Activated T-cell treated with anti-CD3 and anti-CD28 coated beads, Interleukin-2, amount 50 U/mL, for 24 hours (primary cell): ENCODE measurements around the gene ARHGAP28.

Source experiments
- DNase-seq: peaks from one replicate; pipeline ENCODE4 v3.0.0-alpha.2; 2020
- H3K27ac Mint-ChIP-seq: 2 replicates; pipeline ENCODE4 v1.8.0; 2020; ENCODE audit warnings: mild to moderate bottlenecking, mixed read lengths
- H3K27me3 Mint-ChIP-seq: 2 replicates; pipeline ENCODE4 v1.8.0; 2020; ENCODE audit warnings: mixed read lengths
- H3K36me3 Mint-ChIP-seq: 2 replicates; pipeline ENCODE4 v1.8.0; 2020; ENCODE audit warnings: low read depth, mixed read lengths
- H3K4me1 Mint-ChIP-seq: 2 replicates; pipeline ENCODE4 v1.8.0; 2020; ENCODE audit warnings: low read depth, mixed read lengths
- H3K4me3 Mint-ChIP-seq: 2 replicates; pipeline ENCODE4 v1.8.0; 2020; ENCODE audit warnings: mild to moderate bottlenecking, moderate library complexity, mixed read lengths
- H3K9me3 Mint-ChIP-seq: 2 replicates; pipeline ENCODE4 v1.8.0; 2020; ENCODE audit warnings: mixed read lengths

ARHGAP28 gene, protein sequence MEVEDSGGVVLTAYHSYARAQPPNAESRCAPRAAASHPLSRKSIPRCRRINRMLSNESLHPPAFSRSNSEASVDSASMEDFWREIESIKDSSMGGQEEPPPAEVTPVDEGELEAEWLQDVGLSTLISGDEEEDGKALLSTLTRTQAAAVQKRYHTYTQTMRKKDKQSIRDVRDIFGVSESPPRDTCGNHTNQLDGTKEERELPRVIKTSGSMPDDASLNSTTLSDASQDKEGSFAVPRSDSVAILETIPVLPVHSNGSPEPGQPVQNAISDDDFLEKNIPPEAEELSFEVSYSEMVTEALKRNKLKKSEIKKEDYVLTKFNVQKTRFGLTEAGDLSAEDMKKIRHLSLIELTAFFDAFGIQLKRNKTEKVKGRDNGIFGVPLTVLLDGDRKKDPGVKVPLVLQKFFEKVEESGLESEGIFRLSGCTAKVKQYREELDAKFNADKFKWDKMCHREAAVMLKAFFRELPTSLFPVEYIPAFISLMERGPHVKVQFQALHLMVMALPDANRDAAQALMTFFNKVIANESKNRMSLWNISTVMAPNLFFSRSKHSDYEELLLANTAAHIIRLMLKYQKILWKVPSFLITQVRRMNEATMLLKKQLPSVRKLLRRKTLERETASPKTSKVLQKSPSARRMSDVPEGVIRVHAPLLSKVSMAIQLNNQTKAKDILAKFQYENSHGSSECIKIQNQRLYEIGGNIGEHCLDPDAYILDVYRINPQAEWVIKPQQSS

GRCh38 chr18:6729247-6730091 lies at the start of gene ARHGAP28:
Gene ARHGAP28 (plus strand): TSS chr18:6729716. CDS start chr18:6729822, 106 bp downstream.
- Mint-ChIP-seq H3K27me3 (peaks cover 39% of the 10 kb centered on the region), H3K4me1 (peaks cover 5% of the 10 kb centered on the region), H3K27ac (no peak within 1 kb of the TSS), H3K9me3 (no peaks in the 10 kb centered on the region), H3K4me3 (peak within 1 kb of the TSS; percentile 42), H3K36me3 (no peaks in the 10 kb centered on the region)
- DNase-seq, result no peak

GRCh38 chr18:6681331-6681875 lies 48.1 kb upstream of the ARHGAP28 start:
- Mint-ChIP-seq H3K4me3 (no peak overlapping the region), H3K27ac (no peak overlapping the region), H3K4me1 (no peaks in the 10 kb centered on the region), H3K9me3 (no peaks in the 10 kb centered on the region), H3K36me3 (no peaks in the 10 kb centered on the region), H3K27me3 (no peaks in the 10 kb centered on the region)
- DNase-seq, result no peak

GRCh38 chr18:6682437-6683111 lies 46.9 kb upstream of the ARHGAP28 start:
- Mint-ChIP-seq H3K4me3 (no peak overlapping the region), H3K4me1 (no peaks in the 10 kb centered on the region), H3K9me3 (no peaks in the 10 kb centered on the region), H3K27me3 (no peaks in the 10 kb centered on the region), H3K36me3 (no peaks in the 10 kb centered on the region), H3K27ac (no peak overlapping the region)
- no peak for DNase-seq

DNA sequence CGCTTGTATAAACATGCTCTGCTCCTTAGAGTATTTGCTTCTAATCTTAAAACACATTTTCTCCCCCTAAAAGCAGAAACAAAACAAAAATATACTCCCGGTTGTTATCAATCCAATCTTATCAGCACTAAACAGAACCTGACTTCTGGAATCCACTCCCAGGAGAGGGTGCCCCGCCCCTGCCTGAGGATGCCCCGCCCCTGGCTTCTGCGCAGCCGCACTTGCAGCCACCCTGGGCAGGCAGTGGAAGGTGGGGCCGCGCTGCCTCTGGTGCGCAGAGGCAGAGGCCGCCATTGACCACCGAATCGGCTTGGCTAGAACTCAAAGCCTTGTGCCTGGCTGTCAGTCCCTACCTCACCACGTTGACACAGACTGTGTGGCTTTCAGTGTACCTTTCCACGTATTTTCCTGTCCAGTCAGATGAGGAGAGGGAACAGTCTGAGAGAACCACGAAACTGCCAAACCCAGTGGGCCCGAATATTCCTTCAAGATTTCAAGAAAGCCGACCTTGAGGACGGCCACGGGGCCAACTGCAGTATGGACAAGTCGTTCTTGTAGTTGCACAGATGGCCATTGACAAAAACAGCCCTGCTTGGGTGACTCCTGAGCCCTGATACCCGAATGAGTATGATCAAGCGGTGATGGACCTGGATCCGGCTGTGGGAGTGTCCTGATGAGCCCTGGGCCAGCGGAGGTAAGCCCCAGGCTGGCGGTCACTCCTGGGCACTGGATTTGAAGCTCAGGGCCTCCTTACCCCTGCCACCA lies 46.2 kb upstream of the ARHGAP28 start:
- H3K4me1 Mint-ChIP-seq, result no peaks in the 10 kb centered on the region
- no peaks in the 10 kb centered on the region for H3K36me3 Mint-ChIP-seq
- H3K9me3 Mint-ChIP-seq, result no peaks in the 10 kb centered on the region
- no peak overlapping the region for H3K27ac Mint-ChIP-seq
- no peaks in the 10 kb centered on the region for H3K27me3 Mint-ChIP-seq
- no peak overlapping the region for H3K4me3 Mint-ChIP-seq
- DNase-seq, result no peak

DNA sequence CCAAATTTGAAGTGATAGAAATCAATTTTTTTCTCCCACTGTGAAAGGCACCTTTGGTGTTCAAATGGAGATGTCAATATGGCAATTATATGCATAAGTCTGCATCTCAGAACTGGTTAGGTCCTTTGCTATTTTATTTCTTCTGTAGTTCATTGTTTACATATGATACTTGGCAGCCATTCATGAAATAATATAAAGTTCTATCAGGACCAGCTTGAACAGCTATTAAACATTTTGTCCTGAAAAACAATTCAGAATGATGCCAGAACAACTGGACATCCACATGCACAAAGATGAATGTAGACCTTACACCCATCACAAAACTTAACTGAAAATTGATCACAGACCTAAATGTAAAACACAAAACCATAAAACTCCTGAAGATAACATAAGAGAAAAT lies 41.8 kb upstream of the ARHGAP28 start:
- no peak for DNase-seq
- no peaks in the 10 kb centered on the region for H3K36me3 Mint-ChIP-seq
- H3K27ac Mint-ChIP-seq, result no peak overlapping the region
- H3K4me1 Mint-ChIP-seq, result no peaks in the 10 kb centered on the region
- no peaks in the 10 kb centered on the region for H3K27me3 Mint-ChIP-seq
- no peak overlapping the region for H3K4me3 Mint-ChIP-seq
- peaks cover 4% of the 10 kb centered on the region for H3K9me3 Mint-ChIP-seq

DNA sequence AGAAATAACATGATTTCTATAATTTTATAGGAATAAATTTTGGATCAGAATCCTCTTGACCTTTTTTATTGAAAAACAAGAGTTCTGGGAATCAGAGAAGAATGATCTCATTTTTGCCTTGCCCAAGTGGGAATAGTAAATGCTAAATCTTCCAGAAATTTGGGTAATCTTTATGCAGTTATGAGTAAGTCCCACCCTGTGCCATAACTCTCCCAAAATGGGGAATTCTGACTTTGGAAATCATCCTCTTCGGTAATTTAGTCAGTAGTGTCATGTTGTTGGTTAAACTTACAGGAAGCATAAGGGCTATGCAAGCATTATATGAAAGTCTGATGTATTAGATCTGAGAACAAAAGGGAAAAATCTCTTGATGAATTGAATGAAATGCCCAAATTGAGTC lies 20.6 kb upstream of the ARHGAP28 start:
- Mint-ChIP-seq H3K4me1 (no peaks in the 10 kb centered on the region), H3K27ac (no peak overlapping the region), H3K4me3 (no peak overlapping the region), H3K36me3 (no peaks in the 10 kb centered on the region), H3K27me3 (no peaks in the 10 kb centered on the region), H3K9me3 (peaks cover 14% of the 10 kb centered on the region)
- no peak for DNase-seq

GRCh38 chr18:6711467-6711866 lies 18.0 kb upstream of the ARHGAP28 start:
- no peaks in the 10 kb centered on the region for H3K36me3 Mint-ChIP-seq
- no peak for DNase-seq

GRCh38 chr18:6712401-6712800 lies 17.1 kb upstream of the ARHGAP28 start:
- H3K27me3 Mint-ChIP-seq, result no peaks in the 10 kb centered on the region
- no peaks in the 10 kb centered on the region for H3K36me3 Mint-ChIP-seq
- DNase-seq, result no peak
- no peak overlapping the region for H3K27ac Mint-ChIP-seq
- no peaks in the 10 kb centered on the region for H3K4me1 Mint-ChIP-seq
- no peak overlapping the region for H3K4me3 Mint-ChIP-seq
- H3K9me3 Mint-ChIP-seq, result peaks cover 8% of the 10 kb centered on the region

More at GRCh38 chr18:6711467-6711866, 18.0 kb upstream of the ARHGAP28 start:
- H3K27ac Mint-ChIP-seq, result no peak overlapping the region
- H3K9me3 Mint-ChIP-seq, result peaks cover 13% of the 10 kb centered on the region
- H3K4me1 Mint-ChIP-seq, result no peaks in the 10 kb centered on the region
- H3K27me3 Mint-ChIP-seq, result no peaks in the 10 kb centered on the region
- no peak overlapping the region for H3K4me3 Mint-ChIP-seq

- Mint-ChIP-seq H3K27me3 (no peaks in the 10 kb centered on the region), H3K4me3 (no peak overlapping the region), H3K27ac (no peak overlapping the region), H3K4me1 (no peaks in the 10 kb centered on the region), H3K36me3 (no peaks in the 10 kb centered on the region), H3K9me3 (peaks cover 6% of the 10 kb centered on the region)
- DNase-seq, result no peak
Measured at GRCh38 chr18:6714010-6714409, 15.5 kb upstream of the ARHGAP28 start.

- Mint-ChIP-seq H3K4me1 (no peaks in the 10 kb centered on the region), H3K4me3 (no peak overlapping the region), H3K27me3 (no peaks in the 10 kb centered on the region), H3K9me3 (peaks cover 6% of the 10 kb centered on the region), H3K36me3 (no peaks in the 10 kb centered on the region), H3K27ac (no peak overlapping the region)
- DNase-seq, result no peak
Measured at GRCh38 chr18:6718267-6718666, 11.2 kb upstream of the ARHGAP28 start.

DNA sequence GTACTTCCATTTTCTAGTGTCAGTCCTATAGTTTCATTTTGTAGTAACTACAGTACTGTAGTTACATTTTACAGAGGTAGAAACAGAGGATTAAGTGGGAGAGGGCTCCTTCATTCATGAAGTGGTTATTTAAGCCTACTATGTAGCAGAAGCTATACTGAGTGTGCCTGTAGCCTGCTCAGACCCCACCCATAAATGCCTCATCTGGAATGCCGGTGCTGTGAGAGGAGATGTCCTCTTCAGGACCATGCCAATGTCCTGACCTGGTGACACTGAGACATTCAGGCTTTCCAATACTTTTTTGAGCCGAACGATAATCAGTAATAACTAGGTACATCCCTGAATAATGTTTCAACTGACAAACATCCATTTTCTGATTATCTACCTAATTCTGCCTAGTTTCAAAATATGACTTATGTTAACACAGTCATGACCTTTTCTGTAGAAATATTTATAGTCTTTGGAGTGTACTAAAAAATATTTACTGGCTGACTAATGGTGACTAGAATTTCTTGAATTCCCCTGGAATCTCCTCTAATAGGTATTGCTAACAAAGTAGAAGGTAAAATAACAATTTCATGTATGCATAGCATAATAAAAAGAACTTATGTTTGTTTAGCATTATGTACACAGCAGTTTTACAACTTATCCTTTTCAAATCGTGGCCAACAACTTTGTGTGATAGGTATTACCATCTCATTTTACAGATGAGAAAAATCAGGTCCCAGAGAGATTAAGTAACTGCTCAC lies 10.2 kb upstream of the ARHGAP28 start:
- H3K4me3 Mint-ChIP-seq, result no peak overlapping the region
- H3K9me3 Mint-ChIP-seq, result peaks cover 3% of the 10 kb centered on the region
- H3K4me1 Mint-ChIP-seq, result no peaks in the 10 kb centered on the region
- no peaks in the 10 kb centered on the region for H3K27me3 Mint-ChIP-seq
- H3K36me3 Mint-ChIP-seq, result no peaks in the 10 kb centered on the region
- no peak for DNase-seq
- no peak overlapping the region for H3K27ac Mint-ChIP-seq

GRCh38 chr18:6719910-6720683 lies 9.4 kb upstream of the ARHGAP28 start:
- Mint-ChIP-seq H3K36me3 (no peaks in the 10 kb centered on the region), H3K4me1 (no peaks in the 10 kb centered on the region), H3K9me3 (no peaks in the 10 kb centered on the region), H3K27me3 (no peaks in the 10 kb centered on the region), H3K27ac (no peak overlapping the region), H3K4me3 (no peak overlapping the region)
- no peak for DNase-seq
